NCI-H2196 treated with DMSO at 0.1 percent for 48 hours (cell line): ENCODE data around the gene LMO7.
"Not testable (repeated sequence)": the region's sequence is repeated elsewhere in the genome, so short reads cannot be mapped to it uniquely, and the experiment has no call there.

ENCODE experiments used
- DNase-seq: peaks from one replicate; lab custom pipeline; 2025; ENCODE audit not compliant: unreplicated experiment; lab: John Stamatoyannopoulos, UW

Gene LMO7

DNA sequence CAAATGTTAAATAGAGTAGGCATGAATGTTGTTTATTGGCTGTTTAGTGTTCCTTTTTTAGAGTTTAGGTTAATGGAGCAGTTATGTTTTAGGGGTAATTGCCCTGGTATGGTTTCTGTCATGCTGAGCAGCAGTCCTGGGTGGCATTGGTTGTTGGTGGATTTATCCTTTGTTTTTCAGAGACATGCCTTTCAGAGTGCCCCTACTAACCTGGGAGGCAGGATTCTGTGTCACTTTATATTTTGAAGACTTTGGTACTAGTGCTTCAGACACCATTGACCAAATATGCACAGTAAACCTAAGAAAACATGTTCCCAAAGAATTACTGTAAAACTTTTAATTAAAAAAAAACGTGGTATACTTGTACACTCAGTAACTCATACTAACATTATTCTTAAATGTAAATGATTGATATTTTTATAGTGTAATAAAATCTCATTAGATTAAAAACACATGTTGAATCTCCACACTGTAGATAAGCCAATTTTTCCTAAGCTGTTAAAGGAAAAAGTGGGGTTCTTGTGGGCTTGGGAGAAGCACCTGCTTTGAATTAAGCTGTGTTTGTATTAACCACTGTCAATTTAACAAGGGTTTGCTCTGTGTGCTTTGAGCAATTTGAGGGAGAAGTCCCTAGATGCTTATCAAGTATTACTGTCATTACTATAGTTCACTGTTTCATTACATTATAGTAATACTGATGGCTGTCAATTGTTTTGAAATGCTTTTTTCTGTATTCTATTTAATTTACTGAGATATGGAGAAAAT is 133.2 kb downstream of the LMO7 start:
- no peak for DNase-seq

DNA sequence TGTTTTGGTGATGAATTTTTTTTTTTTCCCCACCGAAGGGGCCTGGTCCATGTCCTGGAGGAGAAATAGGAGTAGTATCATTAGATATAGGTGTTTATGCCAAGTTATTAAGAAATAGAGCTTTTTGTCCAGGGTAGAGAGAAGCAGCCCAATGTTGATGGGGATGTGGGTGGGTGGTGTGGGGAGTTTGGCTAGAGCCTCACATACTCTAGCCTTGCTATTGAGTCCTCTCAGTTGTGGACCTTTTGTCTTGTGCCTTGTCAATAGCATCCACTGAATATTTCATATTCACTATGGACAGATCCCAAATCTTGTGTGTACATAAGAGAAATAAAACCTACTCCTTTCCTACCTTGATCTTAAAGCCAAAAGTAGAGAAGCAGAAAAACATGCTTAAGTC is 134.0 kb downstream of the LMO7 start:
- DNase-seq = no peak

DNA sequence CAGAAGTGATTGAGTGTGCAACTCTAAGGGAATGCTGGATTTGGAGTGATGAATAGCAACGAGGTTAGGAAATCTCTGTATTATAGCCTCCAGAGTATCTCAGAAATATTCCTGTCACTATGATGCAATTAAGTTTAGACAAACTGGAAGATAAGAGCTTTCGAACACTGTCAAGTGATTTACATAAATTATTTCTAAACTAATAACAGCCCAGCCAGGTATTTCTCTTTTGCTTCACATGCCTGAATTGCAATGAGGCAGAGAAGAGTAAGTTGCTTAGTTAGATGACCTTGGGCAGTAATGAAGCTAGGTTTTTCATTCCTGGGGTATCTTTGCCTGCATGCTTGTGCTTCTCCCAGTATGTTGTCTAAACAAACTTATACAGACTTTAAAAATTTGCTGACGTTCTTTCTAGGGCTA is 134.5 kb downstream of the LMO7 start:
- no peak for DNase-seq

DNA sequence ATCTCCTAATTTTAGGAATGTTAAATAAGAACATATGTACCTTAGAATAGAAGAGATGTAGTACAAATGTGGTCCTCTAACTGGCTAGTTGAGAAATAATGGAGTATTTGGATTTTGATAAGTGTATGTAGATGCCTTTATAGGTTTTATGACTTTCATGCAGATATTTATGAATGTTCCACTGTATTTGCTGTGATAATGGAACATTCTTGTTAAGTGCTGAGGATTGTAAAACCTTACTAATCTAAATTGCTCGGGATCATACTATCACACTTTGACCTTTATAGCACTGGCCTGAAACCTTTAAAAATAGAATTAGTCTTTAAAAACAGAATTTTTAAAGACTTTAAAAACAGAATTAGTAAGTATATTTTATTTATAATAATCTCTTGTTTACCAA is 135.1 kb downstream of the LMO7 start:
- no peak for DNase-seq

DNA sequence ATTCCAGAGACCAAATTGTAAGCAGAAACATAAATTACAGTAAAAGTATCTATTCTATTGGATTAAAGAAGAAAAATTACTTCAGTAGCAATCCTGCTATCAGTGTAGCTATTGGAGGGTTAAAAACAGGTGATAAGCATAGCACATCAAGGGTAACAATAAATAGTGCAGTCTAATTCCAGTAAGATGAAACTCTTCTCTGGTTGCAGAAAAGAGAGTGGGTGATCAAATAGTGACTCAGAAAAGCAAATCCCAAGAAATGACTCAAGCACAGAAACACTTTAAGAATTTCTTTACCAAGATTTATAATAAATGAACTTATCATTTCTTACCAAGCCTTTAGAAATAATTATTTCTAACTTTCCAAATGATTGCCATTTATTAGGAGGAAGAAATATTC is 135.7 kb downstream of the LMO7 start:
- no peak for DNase-seq

DNA sequence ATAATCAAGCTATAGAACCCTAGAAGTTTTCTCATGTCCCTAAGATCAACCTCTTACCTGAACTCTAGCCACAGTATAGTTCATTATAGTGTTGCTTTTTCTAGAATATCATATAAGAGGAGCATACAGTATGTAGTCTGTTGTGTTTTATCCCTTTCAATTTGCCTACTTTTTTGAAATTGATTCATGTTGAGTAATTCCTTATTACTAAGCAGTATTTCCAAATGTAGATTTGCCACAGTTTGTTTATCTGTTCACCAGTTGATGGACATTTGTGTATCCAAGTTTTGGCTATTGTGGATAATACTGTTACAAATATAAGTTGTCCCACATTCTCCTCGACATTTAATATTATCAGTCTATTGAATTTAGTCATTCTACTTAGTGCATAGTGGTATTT is 138.0 kb downstream of the LMO7 start:
- DNase-seq = no peak

DNA sequence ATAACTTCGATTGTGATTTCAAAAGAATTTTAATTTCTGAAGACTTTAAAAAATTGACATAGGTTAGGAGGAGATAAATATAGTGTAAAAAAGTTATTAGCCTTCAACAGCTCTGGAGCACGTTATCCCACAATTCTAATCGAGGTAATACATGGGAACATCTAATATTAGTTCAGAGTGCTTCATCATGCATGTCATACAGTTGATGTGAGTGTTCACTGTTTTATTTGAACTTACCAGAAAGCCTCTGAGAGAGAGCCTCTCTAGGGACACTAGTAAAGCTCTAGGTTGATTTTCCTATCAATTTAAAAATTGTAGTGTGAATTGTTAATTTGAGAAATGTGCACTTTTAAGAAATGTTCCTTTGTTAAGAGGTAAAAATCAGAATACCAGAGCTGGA is 140.4 kb downstream of the LMO7 start:
- DNase-seq = no peak

DNA sequence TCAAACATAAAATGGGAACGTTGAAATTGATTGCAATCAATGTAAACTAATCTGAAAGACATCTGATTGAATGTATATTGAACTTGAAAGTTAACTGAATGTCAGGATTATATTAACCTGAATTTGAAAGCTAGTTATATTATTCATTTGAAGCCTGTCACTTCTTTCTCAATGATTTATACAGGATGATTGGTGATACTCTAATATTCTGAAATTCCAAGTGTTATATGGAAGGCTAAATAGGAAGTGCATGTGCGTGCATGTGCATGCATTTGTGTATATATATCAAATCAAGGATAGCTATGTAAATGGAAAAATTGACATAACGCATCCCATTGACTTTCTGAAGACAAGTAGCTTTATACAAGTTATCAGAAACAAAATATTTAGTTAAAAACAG is 143.3 kb downstream of the LMO7 start:
- DNase-seq = no peak

DNA sequence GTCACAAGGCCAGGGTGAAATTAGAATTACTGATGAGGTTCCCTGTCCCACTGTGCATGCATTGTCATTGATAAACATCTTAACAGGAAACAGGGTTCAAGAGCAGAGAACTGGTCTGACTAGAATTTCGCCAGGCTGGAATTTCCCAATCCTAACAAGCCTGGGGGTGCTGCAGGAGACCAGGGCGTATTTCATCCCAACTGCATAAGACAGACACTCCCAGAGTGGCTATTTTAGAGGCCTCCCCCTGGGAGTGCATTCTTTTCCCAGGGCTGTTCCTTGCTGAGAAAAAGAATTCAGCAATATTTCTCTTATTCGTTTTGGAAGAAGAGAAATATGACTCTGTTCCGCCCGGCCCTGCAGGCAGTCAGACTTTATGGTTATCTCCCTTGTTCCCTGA is 144.0 kb downstream of the LMO7 start:
- DNase-seq = not testable (repeated sequence)

DNA sequence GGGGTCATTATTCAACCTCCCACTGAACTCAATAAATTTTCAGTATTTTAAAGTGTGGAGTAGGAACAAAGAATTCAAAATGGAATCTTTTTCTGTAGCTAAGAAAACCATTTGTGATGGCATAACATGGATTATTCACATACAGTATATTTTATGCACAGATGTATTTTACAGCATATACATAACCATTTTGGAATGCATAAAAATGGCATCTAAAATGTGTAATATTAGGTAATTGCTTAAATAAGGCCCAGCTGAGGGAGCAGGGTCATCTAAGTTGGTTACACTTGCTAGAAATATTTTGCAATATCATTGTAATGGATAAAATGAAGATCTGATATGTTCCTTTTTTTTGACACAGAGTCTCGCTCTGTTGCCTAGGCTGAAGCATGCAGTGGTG is 146.9 kb downstream of the LMO7 start:
- no peak for DNase-seq

DNA sequence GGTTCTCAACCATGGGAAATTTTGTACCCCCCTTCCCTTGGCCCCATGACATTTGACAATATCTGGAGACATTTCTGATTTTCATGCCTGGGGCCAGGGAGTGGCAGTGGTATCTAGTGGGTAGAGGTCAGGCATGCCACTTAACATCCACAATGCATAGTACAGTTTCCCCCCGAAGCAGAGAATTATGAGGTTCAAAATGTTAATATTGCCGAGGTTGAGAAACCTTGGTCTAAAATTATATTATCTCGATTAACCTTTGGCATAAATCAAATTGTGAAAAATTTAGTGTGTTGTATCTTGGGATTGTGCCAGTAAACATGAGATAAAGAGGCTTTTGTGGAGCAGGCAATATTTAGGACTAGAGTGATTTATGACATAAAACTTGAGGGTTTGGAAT is 147.9 kb downstream of the LMO7 start:
- no peak for DNase-seq

DNA sequence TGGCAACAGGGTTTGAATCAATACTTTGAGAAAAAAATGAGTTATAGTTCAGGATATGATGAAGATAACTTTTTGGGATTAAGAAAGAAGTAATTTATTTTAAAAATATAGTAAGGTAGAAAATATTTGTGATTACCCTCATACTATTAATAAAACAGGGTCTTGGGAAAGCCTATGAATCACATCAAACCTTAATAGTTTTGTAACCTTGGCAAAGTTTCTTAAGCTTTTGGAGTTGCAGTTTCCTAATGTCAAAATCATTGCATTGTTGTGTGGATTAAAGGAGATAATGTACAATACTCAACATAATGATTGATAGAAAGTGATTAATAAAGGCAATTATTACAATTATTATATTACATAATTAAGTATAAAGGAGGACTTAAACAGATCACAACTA is 149.0 kb downstream of the LMO7 start:
- no peak for DNase-seq

DNA sequence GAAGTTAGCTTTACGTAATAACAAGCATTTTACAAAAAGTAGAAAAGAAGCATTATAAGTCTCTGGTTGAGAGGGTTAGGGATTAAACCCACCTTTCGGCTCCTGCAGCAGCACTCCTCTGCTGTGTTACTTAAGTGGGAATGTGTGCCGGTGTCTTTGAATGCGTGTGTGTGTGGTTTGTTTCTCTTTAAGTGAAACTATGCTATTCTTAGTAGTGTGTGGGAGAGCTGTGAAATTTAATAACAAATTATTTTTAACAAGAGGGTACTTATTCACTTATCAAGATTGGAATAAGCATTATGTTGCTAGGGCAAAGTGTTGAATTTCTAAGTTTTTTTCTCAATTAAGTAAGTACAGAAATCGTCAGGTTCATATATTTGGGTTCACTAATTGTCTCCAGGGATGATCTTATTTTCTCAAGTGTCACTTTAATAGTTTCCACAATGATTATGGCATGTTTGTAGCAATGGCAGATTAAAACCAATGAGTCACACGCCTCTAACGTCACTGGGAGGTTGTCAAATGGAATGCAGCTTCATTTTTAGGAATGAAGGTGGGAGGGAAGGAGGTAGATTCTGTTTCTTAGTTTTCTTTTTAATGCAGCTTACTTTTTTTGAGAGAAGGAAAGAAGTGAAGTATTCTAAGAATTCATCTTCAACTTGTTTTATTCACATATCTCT is 151.3 kb downstream of the LMO7 start:
- DNase-seq = no peak

DNA sequence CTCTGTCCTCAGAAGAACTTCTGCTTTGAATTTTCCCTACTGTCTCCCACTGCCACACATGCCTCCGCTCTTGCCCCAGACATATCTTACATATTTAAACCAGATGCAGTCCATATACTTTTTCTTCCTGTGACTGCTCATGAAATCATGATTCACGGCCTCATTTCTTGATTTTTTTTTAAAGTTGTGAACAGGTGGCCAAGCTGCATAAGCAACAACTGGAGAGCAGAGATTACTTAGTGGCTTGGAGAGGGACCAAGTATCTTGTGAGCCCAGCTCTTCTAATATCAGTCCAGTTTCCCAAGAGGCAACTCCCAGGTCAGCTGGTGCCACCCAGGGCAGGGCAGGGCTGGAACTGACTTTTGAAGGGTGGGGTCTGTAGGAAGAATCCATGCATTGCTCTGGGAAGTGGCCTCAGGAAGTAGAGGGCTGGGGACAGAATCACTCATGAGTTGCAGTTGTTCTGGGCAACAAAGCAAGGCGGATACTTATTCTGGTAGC is 152.4 kb downstream of the LMO7 start:
- DNase-seq = no peak

DNA sequence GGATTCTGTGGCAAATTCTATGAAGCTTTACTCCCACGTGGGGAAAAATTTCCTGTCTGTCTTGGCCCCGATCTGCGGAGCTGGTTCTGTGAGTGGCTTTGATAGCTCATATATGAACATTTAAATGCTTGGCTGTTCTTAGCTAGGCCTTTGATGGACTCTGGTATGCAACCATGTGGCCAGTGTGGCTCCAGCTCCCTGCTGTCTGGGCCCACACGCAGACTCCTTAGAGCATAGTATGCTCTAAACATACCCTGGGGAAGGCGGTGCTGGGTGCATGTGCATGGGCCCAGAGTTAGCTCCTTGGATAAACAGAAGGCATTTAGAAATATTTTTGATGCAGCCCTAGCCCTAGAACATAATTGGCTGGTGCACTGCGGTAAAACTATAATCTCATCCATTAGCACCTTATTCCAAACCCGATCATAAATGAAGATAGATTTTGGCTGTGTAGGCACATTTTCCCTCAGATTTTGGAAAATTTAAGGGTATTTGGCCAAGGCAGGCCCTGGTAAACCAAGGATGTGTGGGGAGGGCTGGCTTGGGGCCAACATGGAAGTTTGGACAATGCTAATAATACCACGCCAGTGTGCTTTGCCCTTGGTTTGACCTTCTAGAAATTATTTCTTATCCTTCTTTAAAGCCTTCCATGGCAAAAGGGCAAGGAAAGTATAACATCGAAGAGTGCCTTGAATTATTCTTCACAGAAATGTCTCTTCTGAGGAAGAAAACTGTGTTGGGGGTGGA is 153.5 kb downstream of the LMO7 start:
- no peak for DNase-seq

DNA sequence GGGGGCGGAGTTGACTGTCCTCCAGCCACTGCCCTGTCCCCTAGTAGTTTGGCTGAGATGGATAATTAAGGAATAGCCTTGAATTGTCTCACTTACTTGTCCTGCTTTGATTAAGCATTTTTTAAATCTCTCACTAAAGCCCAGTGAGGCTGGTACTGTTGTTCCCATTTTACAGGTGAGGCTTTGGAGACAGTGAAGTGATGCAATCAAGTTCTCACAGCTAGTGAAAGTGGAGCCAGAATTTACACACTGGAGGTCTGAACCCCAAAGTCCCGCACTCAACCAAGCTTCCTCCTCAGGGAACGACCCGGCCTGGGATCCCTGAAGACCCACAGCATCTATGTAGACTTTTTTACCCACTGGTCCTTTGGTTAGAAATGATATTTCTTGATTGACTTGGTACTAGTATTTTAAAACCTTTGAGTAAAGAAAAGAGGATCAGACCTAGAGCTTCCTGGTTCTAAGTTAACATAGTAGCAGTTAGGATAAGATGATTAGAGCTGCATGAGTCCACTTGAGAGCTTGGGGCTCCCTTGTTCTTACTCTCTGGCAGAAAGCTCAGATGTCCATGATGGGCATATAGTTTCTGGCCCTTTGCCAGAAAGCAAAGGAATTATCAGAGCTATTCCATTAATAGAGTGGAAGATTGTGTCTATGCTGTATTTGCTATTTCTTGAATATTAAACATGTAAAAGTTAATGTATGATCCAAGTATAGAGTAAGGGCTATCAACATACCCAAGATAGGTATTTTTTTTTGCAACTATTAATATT is 154.3 kb downstream of the LMO7 start:
- no peak for DNase-seq

DNA sequence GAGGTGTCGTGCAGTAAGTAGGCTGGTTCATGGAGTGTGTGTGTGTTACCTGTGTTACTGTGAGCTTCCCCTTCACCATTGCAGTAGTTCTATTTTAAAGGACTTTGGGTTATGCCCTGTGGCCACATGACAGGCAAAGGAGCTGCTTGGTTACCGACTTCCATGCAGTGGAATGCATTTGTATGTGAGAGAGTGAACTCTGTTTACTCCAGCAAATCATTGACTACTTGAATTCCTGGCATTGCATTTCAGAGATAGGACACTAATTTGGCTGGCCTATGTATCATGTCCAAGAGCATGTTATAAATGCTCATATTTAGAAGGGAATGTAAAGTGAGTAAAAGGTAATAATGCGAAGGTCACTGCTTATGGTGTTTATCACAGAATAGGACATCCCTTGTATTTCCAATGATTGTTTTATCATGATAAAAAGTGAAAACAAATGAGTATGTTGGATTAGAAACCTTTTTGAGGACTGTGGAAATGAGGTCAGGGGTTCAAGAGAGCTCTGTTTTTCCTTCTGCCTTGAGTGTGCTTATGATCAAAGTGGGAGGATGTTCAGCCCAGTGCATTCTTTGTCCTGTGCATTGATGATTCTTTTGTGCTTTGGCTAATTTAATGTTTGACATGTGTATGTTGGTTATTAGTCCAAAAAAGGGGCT is 156.5 kb downstream of the LMO7 start:
- DNase-seq = no peak

DNA sequence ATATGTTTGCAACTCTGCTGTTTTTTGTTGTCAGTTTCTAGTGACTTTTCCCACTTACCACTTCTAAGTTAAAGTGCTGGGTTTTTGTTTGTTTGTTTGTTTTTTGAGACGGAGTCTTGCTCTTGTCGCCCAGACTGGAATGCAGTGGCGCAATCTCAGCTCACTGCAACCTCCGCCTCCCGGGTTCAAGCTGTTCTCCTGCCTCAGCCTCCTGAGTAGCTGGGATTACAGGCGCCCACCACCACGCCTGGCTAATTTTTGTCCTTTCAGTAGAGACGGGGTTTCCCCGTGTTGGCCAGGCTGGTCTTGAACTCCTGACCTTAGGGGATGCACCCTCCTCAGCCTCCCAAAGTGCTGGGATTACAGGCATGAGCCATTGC is 157.0 kb downstream of the LMO7 start:
- not testable (repeated sequence) for DNase-seq

DNA sequence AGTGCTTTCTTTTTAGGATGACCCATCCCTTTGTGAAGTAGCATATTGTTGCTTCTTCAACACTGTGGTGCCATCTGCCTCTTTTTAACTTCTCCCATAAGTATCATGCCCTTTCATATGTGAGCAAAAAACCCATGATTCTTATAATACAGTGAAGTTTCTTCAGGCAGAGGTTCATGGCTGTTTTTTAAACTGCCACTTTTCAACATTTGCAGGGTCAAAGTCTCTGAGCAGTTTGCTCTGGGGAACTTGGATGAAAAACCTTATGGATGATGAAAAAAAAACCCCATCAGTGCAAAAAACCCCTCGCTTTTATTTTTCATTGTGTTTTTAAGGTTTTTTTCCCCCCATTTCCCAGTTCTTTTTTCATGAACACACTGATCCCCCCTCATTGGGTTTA is 158.5 kb downstream of the LMO7 start:
- no peak for DNase-seq

DNA sequence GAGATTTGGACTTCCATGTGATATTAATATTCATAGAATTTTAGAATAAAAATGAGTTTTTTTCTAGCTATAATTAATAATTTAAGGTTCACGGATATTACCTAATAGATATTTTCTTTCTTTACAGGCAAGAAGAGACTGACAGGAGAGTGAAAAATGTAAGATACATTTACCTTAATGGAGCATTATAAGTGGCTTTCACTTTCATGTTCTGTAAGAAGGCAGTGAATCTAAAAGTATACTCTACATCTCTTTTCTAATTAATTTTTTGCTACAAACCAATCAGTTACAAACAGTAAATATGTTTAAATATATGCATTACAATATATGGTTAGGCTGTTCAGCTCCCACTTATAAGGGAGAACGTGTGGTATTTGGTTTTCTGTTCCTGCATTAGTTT is 159.1 kb downstream of the LMO7 start:
- no peak for DNase-seq

DNA sequence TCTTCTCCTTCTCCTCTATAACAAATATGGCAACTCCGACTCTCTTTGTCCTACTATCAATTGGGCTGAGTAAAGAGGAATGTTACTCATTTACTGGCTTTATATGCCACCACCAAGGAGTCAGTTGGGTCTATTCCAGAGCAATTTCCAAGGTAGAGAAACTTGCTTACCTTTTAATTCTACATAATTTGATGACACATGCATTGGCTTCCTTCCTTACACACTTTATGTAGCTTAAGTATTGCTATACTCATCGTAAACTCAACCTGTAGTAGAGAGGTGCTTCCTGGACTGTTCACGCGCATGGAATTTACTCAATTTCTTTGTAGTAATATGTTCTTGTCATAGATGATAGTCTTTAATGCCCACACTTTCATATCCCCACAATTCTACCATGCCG is 160.7 kb downstream of the LMO7 start:
- no peak for DNase-seq
